Uterus (tissue), 4 donors: ENCODE results near the gene CDH22. TPM values are rescaled to one million over a fixed set of nuclear protein-coding genes. Genes with fewer than 3 reads are reported as not detected.

ENCODE experiments used
- DNase-seq, 2 donors: peaks; one replicate each; pipeline ENCODE4 v3.0.0-alpha.2; 2019 to 2020
- H3K27ac ChIP-seq, 2 donors: fragments of 200-600 bp; sonication (generic); 1 replicate in 1 of 2; 2 replicates in 1 of 2; pipeline ENCODE4 v1.5.1; 2016 to 2018
- H3K27me3 ChIP-seq, 2 donors: fragments of 200-600 bp; sonication (generic); one replicate each; pipeline ENCODE4 v1.5.1; 2018 to 2019; ENCODE audit warnings: control low read depth in 1 of 2
- H3K36me3 ChIP-seq, 2 donors: fragments of 200-600 bp; sonication (generic); one replicate each; pipeline ENCODE4 v1.5.1; 2019; ENCODE audit warnings: control low read depth in 1 of 2
- H3K4me1 ChIP-seq, 2 donors: fragments of 200-600 bp; sonication (generic); one replicate each; pipeline ENCODE4 v1.5.1; 2018 to 2019; ENCODE audit warnings: control low read depth in 1 of 2
- H3K4me3 ChIP-seq, 2 donors: fragments of 200-600 bp; sonication (generic); 1 replicate in 1 of 2; 2 replicates in 1 of 2; pipeline ENCODE4 v1.5.1; 2018 to 2019; ENCODE audit warnings: mild to moderate bottlenecking in 1 of 2
- H3K9me3 ChIP-seq, 2 donors: fragments of 200-600 bp; sonication (generic); one replicate each; pipeline ENCODE4 v1.5.1; 2019; ENCODE audit warnings: control low read depth in 1 of 2
- CTCF ChIP-seq, 4 experiments: fragments of 200-600 bp in 2 of 4; fragments of 450-650 bp in 2 of 4; sonication (generic) in 2 of 4; IDR thresholded peaks; one replicate each; pipeline ENCODE4 v1.5.1; 2016 to 2019; ENCODE audit warnings: antibody characterized with exemption in 4 of 4, mild to moderate bottlenecking in 2 of 4, moderate library complexity in 1 of 4
- POLR2A ChIP-seq, 2 donors: fragments of 450-650 bp; IDR thresholded peaks; one replicate each; pipeline ENCODE4 v1.6.1; 2016; ENCODE audit warnings: antibody characterized with exemption in 2 of 2, mild to moderate bottlenecking in 1 of 2, moderate library complexity in 1 of 2
- intact Hi-C: fragments of 100-400 bp; cut with DNase I; formaldehyde crosslinking; loops from one replicate; pipeline ENCODE4 v1.15.1; 2023; ENCODE audit warnings: low total_unique reads
- total RNA-seq, 4 donors: library from RNA; depleted of rRNA in 3 of 4; stranded (reverse); fragments of >200 nt in 3 of 4; gene quantifications; one replicate each; pipeline versions ENCODE4 v1.1.0 to v1.2.4, GENCODE V29; 2014 to 2023
- donor health status: DM: yes; HTN: yes; CAD: no.

The CDH22 gene
- total RNA-seq, 4 donors from 2014 or later, result 0.48 to 0.49 TPM; not detected in 2

- no peak for DNase-seq
- H3K4me3 ChIP-seq, result no peak overlapping the region
- H3K27ac ChIP-seq, result no peak overlapping the region
- no peaks in the 10 kb centered on the region for H3K9me3 ChIP-seq
- TF ChIP-seq CTCF (IDR thresholded peaks at IDR 0.05) (no peak), POLR2A (IDR thresholded peaks at IDR 0.05) (no peak)
- H3K36me3 ChIP-seq, result no peaks in the 10 kb centered on the region
- no peaks in the 10 kb centered on the region for H3K4me1 ChIP-seq
- no peaks in the 10 kb centered on the region for H3K27me3 ChIP-seq
- intact Hi-C loops, result no loop called here
These were observed 122.1 kb downstream of the CDH22 start for GRCh38 chr20:46186210-46186609.

- Histone ChIP-seq H3K27ac (no peak overlapping the region), H3K27me3 (no peaks in the 10 kb centered on the region), H3K36me3 (no peaks in the 10 kb centered on the region), H3K4me3 (no peak overlapping the region), H3K4me1 (no peaks in the 10 kb centered on the region), H3K9me3 (no peaks in the 10 kb centered on the region)
- no peak for TF ChIP-seq POLR2A (IDR thresholded peaks at IDR 0.05)
- no peak for TF ChIP-seq CTCF (IDR thresholded peaks at IDR 0.05)
- intact Hi-C loops, result no loop called here
- DNase-seq, result no peak
These were observed 122.9 kb downstream of the CDH22 start for GRCh38 chr20:46185353-46185752.

- Histone ChIP-seq H3K27me3 (no peaks in the 10 kb centered on the region), H3K4me3 (no peak overlapping the region), H3K9me3 (no peaks in the 10 kb centered on the region), H3K4me1 (no peaks in the 10 kb centered on the region), H3K36me3 (no peaks in the 10 kb centered on the region), H3K27ac (no peak overlapping the region)
- DNase-seq, result no peak
- intact Hi-C loops, result no loop called here
- TF ChIP-seq CTCF (IDR thresholded peaks at IDR 0.05) (no peak), POLR2A (IDR thresholded peaks at IDR 0.05) (no peak)
These were observed 124.5 kb downstream of the CDH22 start for GRCh38 chr20:46183768-46184167.

GRCh38 chr20:46182276-46183200, 125.8 kb downstream of the CDH22 start:
- TF ChIP-seq POLR2A (IDR thresholded peaks at IDR 0.05) (no peak), CTCF (IDR thresholded peaks at IDR 0.05) (no peak)
- H3K27me3 ChIP-seq, result no peaks in the 10 kb centered on the region
- H3K36me3 ChIP-seq, result no peaks in the 10 kb centered on the region
- H3K27ac ChIP-seq, result no peak overlapping the region
- H3K4me1 ChIP-seq, result no peaks in the 10 kb centered on the region
- intact Hi-C loops, result no loop called here
- H3K4me3 ChIP-seq, result no peak overlapping the region
- H3K9me3 ChIP-seq, result no peaks in the 10 kb centered on the region
- DNase-seq, result no peak

- Histone ChIP-seq H3K9me3 (no peaks in the 10 kb centered on the region), H3K27me3 (peaks cover 3 to 7% of the 10 kb centered on the region in 2 donors), H3K4me1 (no peaks in the 10 kb centered on the region), H3K4me3 (no peak overlapping the region), H3K36me3 (no peaks in the 10 kb centered on the region), H3K27ac (no peak overlapping the region)
- DNase-seq, result no peak
- no peak for TF ChIP-seq CTCF (IDR thresholded peaks at IDR 0.05)
- TF ChIP-seq POLR2A (IDR thresholded peaks at IDR 0.05), result no peak
- intact Hi-C loops, result no loop called here
These were observed 128.4 kb downstream of the CDH22 start for GRCh38 chr20:46179862-46180261.
